Muscle layer of colon (tissue), 2 donors: ENCODE data around the gene MACROD2.

Source experiments
- H3K27ac ChIP-seq: one replicate; pipeline ENCODE4 v1.7.0; 2013; ENCODE audit warnings: low read depth, mild to moderate bottlenecking, low read length, moderate library complexity
- H3K27me3 ChIP-seq, 2 donors: one replicate each; pipeline ENCODE4 v1.7.0; 2013; ENCODE audit warnings: low read length in 2 of 2, mild to moderate bottlenecking in 2 of 2; ENCODE audit not compliant: insufficient read depth in 2 of 2, control insufficient read depth in 1 of 2
- H3K36me3 ChIP-seq: one replicate; pipeline ENCODE4 v1.7.0; 2013; ENCODE audit warnings: mild to moderate bottlenecking, low read length; ENCODE audit not compliant: insufficient read depth
- H3K4me1 ChIP-seq: one replicate; pipeline ENCODE4 v1.7.0; 2013; ENCODE audit warnings: mild to moderate bottlenecking, low read length; ENCODE audit not compliant: insufficient read depth
- H3K4me3 ChIP-seq, 2 donors: one replicate each; pipeline ENCODE4 v1.7.0; 2013; ENCODE audit warnings: low read length in 2 of 2, low read depth in 1 of 2, mild to moderate bottlenecking in 1 of 2, moderate library complexity in 1 of 2
- H3K9ac ChIP-seq: one replicate; pipeline ENCODE4 v1.7.0; 2013; ENCODE audit warnings: low read length
- H3K9me3 ChIP-seq: one replicate; pipeline ENCODE4 v1.7.0; 2013; ENCODE audit warnings: mild to moderate bottlenecking, low read length
- donor health status: abdominal sarcoma.
- donor health status: Adenocarcinoma of cecum.

MACROD2 gene

GRCh38 chr20:15674253-15675060 is 1679.1 kb downstream of the MACROD2 start:
- H3K9me3 ChIP-seq, result no peaks in the 10 kb centered on the region
- H3K27me3 ChIP-seq, result no peaks in the 10 kb centered on the region
- H3K27ac ChIP-seq, result no peak overlapping the region
- H3K4me1 ChIP-seq, result peaks cover 8% of the 10 kb centered on the region
- no peak overlapping the region for H3K4me3 ChIP-seq
- no peaks in the 10 kb centered on the region for H3K36me3 ChIP-seq
- no peak overlapping the region for H3K9ac ChIP-seq

GRCh38 chr20:15675061-15675514 is 1679.8 kb downstream of the MACROD2 start:
- H3K9me3 ChIP-seq, result no peaks in the 10 kb centered on the region
- H3K4me3 ChIP-seq, result no peak overlapping the region
- H3K27me3 ChIP-seq, result no peaks in the 10 kb centered on the region
- H3K36me3 ChIP-seq, result no peaks in the 10 kb centered on the region
- H3K4me1 ChIP-seq, result peaks cover 8% of the 10 kb centered on the region
- H3K9ac ChIP-seq, result no peak overlapping the region
- no peak overlapping the region for H3K27ac ChIP-seq

GRCh38 chr20:15675813-15676484 is 1680.6 kb downstream of the MACROD2 start:
- H3K36me3 ChIP-seq, result no peaks in the 10 kb centered on the region
- H3K9ac ChIP-seq, result no peak overlapping the region
- no peaks in the 10 kb centered on the region for H3K9me3 ChIP-seq
- no peak overlapping the region for H3K4me3 ChIP-seq
- H3K27ac ChIP-seq, result no peak overlapping the region
- H3K27me3 ChIP-seq, result no peaks in the 10 kb centered on the region
- H3K4me1 ChIP-seq, result peaks cover 8% of the 10 kb centered on the region

GRCh38 chr20:15676815-15677214 is 1681.5 kb downstream of the MACROD2 start:
- Histone ChIP-seq H3K27ac (no peak overlapping the region), H3K9me3 (no peaks in the 10 kb centered on the region), H3K4me3 (no peak overlapping the region), H3K27me3 (no peaks in the 10 kb centered on the region), H3K36me3 (no peaks in the 10 kb centered on the region), H3K4me1 (peaks cover 8% of the 10 kb centered on the region), H3K9ac (no peak overlapping the region)

GRCh38 chr20:15682690-15683089 is 1687.4 kb downstream of the MACROD2 start:
- Histone ChIP-seq H3K4me1 (no peaks in the 10 kb centered on the region), H3K27ac (no peak overlapping the region), H3K27me3 (no peaks in the 10 kb centered on the region), H3K9me3 (no peaks in the 10 kb centered on the region), H3K4me3 (no peak overlapping the region), H3K9ac (no peak overlapping the region), H3K36me3 (no peaks in the 10 kb centered on the region)

- Histone ChIP-seq H3K4me3 (no peak overlapping the region), H3K36me3 (no peaks in the 10 kb centered on the region), H3K9me3 (no peaks in the 10 kb centered on the region), H3K27me3 (no peaks in the 10 kb centered on the region), H3K9ac (no peak overlapping the region), H3K27ac (no peak overlapping the region), H3K4me1 (no peaks in the 10 kb centered on the region)
Measured at GRCh38 chr20:15692570-15692969, 1697.3 kb downstream of the MACROD2 start.

GRCh38 chr20:15699431-15700146 is 1704.3 kb downstream of the MACROD2 start:
- no peak overlapping the region for H3K27ac ChIP-seq
- no peak overlapping the region for H3K9ac ChIP-seq
- H3K4me3 ChIP-seq, result no peak overlapping the region
- H3K36me3 ChIP-seq, result no peaks in the 10 kb centered on the region
- no peaks in the 10 kb centered on the region for H3K27me3 ChIP-seq
- H3K4me1 ChIP-seq, result no peaks in the 10 kb centered on the region
- H3K9me3 ChIP-seq, result no peaks in the 10 kb centered on the region

- Histone ChIP-seq H3K9me3 (no peaks in the 10 kb centered on the region), H3K9ac (no peak overlapping the region), H3K4me3 (no peak overlapping the region), H3K4me1 (no peaks in the 10 kb centered on the region), H3K27ac (no peak overlapping the region), H3K27me3 (no peaks in the 10 kb centered on the region), H3K36me3 (no peaks in the 10 kb centered on the region)
Measured at GRCh38 chr20:15700147-15700765, 1704.9 kb downstream of the MACROD2 start.

- H3K4me1 ChIP-seq, result no peaks in the 10 kb centered on the region
- no peaks in the 10 kb centered on the region for H3K27me3 ChIP-seq
- no peak overlapping the region for H3K27ac ChIP-seq
- H3K9ac ChIP-seq, result no peak overlapping the region
- no peaks in the 10 kb centered on the region for H3K9me3 ChIP-seq
- H3K4me3 ChIP-seq, result no peak overlapping the region
- H3K36me3 ChIP-seq, result no peaks in the 10 kb centered on the region
Measured at GRCh38 chr20:15702161-15702560, 1706.8 kb downstream of the MACROD2 start.

GRCh38 chr20:15703171-15703911 is 1708.0 kb downstream of the MACROD2 start:
- no peaks in the 10 kb centered on the region for H3K4me1 ChIP-seq
- no peak overlapping the region for H3K9ac ChIP-seq
- no peak overlapping the region for H3K27ac ChIP-seq
- H3K9me3 ChIP-seq, result no peaks in the 10 kb centered on the region
- no peaks in the 10 kb centered on the region for H3K27me3 ChIP-seq
- no peak overlapping the region for H3K4me3 ChIP-seq
- H3K36me3 ChIP-seq, result no peaks in the 10 kb centered on the region
